Chondrocyte (in vitro differentiated cells): ENCODE measurements around the gene TGIF1. TPM values are rescaled to one million over a fixed set of nuclear protein-coding genes. Genes with fewer than 3 reads are reported as not detected.

Source experiments
- DNase-seq: peaks from one replicate; pipeline ENCODE4 v3.0.0; 2021; ENCODE audit warnings: mixed read lengths, low spot score
- H3K27ac Mint-ChIP-seq: one replicate; pipeline ENCODE4 v1.8.0; 2021; ENCODE audit warnings: mild to moderate bottlenecking, moderate library complexity, mixed read lengths; ENCODE audit not compliant: unreplicated experiment
- H3K27me3 Mint-ChIP-seq: 2 replicates; pipeline ENCODE4 v1.8.0; 2021; ENCODE audit warnings: low read depth, mixed read lengths
- H3K36me3 Mint-ChIP-seq: 2 replicates; pipeline ENCODE4 v1.8.0; 2021; ENCODE audit warnings: low read depth, mixed read lengths
- H3K4me1 Mint-ChIP-seq: 2 replicates; pipeline ENCODE4 v1.8.0; 2021; ENCODE audit warnings: low read depth, mild to moderate bottlenecking, mixed read lengths
- H3K4me3 Mint-ChIP-seq: one replicate; pipeline ENCODE4 v1.8.0; 2021; ENCODE audit warnings: mild to moderate bottlenecking, moderate library complexity, mixed read lengths; ENCODE audit not compliant: unreplicated experiment
- H3K9me3 Mint-ChIP-seq: 2 replicates; pipeline ENCODE4 v1.8.0; 2021; ENCODE audit warnings: low read depth, mixed read lengths
- total RNA-seq: library from RNA; stranded (reverse); gene quantifications from 3 replicates; pipeline ENCODE4 v1.2.1, GENCODE V29; 2021
- TF ChIP-seq, protein P1 (sequence below): fragments of 200-600 bp; sonication (generic); IDR thresholded peaks from 2 replicates; pipeline ENCODE4 v1.5.0; 2021; ENCODE audit warnings: antibody characterized with exemption, mild to moderate bottlenecking, moderate library complexity

TGIF1 gene
- total RNA-seq, 1 donor from 2014 or later = 67.0 TPM

DNA sequence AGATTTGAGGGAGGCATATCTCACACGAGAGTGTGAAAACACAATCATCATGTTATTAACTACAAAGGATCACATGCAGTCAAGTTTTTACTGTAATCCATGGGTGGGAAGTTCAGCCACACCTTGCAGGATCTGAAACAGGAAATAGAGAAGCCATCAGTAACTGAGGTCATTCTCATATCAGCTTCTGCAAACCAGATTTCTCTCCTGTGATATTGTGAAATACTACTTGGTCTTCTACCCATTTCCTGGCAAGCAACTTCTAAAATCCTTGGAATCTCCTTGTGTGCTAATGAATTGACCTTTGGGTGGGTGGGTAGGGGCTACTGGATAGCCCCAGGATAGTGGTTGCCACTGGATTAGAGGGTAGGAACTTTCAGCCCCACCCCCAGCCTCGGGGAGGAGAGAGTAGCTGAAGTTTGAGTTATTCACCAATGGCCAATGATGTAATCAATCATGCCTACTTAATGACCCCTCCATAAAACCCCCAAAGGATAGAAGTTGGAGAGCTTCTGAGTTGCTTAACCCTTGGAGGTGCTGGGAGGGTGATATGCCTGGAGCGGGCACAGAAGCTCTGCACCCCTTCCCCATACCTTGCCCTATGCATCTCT, 25.6 kb upstream of the TGIF1 start:
- no peak overlapping the region for H3K4me3 Mint-ChIP-seq
- no peaks in the 10 kb centered on the region for H3K4me1 Mint-ChIP-seq
- no peaks in the 10 kb centered on the region for H3K27me3 Mint-ChIP-seq
- H3K27ac Mint-ChIP-seq = no peak overlapping the region
- TF ChIP-seq, protein P1, sequence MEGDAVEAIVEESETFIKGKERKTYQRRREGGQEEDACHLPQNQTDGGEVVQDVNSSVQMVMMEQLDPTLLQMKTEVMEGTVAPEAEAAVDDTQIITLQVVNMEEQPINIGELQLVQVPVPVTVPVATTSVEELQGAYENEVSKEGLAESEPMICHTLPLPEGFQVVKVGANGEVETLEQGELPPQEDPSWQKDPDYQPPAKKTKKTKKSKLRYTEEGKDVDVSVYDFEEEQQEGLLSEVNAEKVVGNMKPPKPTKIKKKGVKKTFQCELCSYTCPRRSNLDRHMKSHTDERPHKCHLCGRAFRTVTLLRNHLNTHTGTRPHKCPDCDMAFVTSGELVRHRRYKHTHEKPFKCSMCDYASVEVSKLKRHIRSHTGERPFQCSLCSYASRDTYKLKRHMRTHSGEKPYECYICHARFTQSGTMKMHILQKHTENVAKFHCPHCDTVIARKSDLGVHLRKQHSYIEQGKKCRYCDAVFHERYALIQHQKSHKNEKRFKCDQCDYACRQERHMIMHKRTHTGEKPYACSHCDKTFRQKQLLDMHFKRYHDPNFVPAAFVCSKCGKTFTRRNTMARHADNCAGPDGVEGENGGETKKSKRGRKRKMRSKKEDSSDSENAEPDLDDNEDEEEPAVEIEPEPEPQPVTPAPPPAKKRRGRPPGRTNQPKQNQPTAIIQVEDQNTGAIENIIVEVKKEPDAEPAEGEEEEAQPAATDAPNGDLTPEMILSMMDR = no peak
- no peak for DNase-seq
- no peaks in the 10 kb centered on the region for H3K36me3 Mint-ChIP-seq
- peaks cover 5% of the 10 kb centered on the region for H3K9me3 Mint-ChIP-seq

DNA sequence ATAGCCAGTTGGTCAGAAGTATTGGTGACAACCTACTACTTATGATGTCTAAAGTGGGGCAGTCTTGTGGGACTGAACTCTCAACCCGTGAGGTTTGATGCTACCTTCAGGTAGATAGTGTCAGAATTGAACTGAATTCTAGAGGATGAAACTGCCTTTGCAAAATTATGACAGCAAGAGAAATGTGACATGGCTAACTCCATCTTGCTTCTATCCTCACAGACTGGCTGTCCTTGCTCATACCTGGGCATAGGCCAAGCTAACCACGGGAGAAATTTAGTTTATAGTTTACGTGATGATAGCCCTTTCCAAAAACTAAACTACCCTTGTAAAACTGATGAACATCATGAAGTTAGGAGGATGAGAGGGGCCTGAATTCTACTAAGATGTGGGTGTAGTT, 24.9 kb upstream of the TGIF1 start:
- Mint-ChIP-seq H3K4me1 (no peaks in the 10 kb centered on the region), H3K36me3 (no peaks in the 10 kb centered on the region), H3K9me3 (peaks cover 5% of the 10 kb centered on the region), H3K4me3 (no peak overlapping the region), H3K27me3 (no peaks in the 10 kb centered on the region), H3K27ac (no peak overlapping the region)
- TF ChIP-seq, protein P1 = no peak
- no peak for DNase-seq

DNA sequence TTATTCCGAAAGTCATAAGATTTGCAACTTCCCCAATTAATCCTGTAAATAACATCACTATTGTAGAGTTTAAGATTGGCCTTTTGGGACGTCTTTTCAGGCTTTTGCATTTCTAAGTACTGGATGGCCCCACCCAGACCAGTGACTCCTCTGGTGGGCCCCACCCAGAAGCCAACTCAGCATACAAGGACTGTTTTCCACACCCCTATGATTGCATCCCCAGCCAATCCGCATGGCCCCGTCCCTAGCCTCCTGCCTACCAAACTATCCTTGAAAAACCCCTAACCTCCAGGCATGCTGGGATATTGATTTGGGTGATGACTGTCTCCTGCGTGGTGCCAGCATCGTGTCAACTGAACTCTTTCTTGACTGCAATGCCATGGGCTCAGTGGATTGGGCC, 24.5 kb upstream of the TGIF1 start:
- peaks cover 3% of the 10 kb centered on the region for H3K9me3 Mint-ChIP-seq
- H3K36me3 Mint-ChIP-seq = no peaks in the 10 kb centered on the region
- no peaks in the 10 kb centered on the region for H3K4me1 Mint-ChIP-seq
- no peak for DNase-seq
- no peak overlapping the region for H3K27ac Mint-ChIP-seq
- TF ChIP-seq, protein P1 = no peak
- H3K27me3 Mint-ChIP-seq = no peaks in the 10 kb centered on the region
- no peak overlapping the region for H3K4me3 Mint-ChIP-seq

DNA sequence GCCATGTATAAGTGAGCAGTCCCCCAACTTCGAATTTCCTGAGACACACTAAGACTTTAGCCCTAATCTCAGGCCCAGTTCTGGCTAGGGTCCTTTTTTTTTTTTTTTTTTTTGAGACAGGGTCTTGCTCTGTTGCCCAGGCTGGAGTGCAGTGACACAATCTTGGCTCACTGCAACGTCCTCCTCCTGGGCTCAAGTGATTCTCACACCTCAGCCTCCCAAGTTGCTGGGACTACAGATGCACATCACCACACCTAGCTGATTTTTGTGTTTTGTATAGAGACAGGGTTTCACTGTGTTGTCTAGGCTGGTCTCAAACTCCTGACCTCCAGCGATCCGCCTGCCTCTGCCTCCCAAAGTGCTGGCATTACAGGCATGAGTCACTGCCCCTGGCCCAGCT, 23.9 kb upstream of the TGIF1 start:
- H3K9me3 Mint-ChIP-seq = no peaks in the 10 kb centered on the region
- H3K4me1 Mint-ChIP-seq = no peaks in the 10 kb centered on the region
- H3K4me3 Mint-ChIP-seq = no peak overlapping the region
- TF ChIP-seq, protein P1 = no peak
- DNase-seq = no peak
- no peaks in the 10 kb centered on the region for H3K27me3 Mint-ChIP-seq
- H3K36me3 Mint-ChIP-seq = no peaks in the 10 kb centered on the region
- no peak overlapping the region for H3K27ac Mint-ChIP-seq

DNA sequence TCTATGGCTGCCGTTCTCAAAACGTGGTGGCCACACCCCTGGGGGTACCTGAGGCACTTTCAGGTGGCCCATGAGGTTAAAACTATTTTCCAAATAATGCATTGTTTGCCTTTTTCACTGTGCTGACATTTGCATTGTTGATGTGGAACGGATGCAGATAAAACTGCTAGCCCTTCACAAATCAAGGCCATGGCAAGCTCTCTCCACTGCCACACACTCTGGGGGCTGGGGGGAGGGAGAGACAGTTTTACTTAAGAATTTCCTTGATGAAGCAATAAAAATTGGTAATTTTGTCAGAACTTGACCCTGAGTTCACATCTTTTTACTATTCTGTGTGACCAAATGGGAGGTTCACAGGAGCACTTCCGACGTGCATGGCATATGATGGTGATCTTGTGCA, 22.0 kb upstream of the TGIF1 start:
- DNase-seq = no peak
- Mint-ChIP-seq H3K4me1 (no peaks in the 10 kb centered on the region), H3K9me3 (no peaks in the 10 kb centered on the region), H3K27me3 (no peaks in the 10 kb centered on the region), H3K4me3 (no peak overlapping the region), H3K27ac (no peak overlapping the region), H3K36me3 (no peaks in the 10 kb centered on the region)
- TF ChIP-seq, protein P1 = no peak
